Left renal pelvis (tissue), 4 donors: ENCODE results near the gene RIPK3. TPM values are rescaled to one million over a fixed set of nuclear protein-coding genes. Genes with fewer than 3 reads are reported as not detected.

Source experiments
- DNase-seq, 4 donors: peaks; one replicate each; pipeline ENCODE4 v3.0.0-alpha.2; 2013; ENCODE audit warnings: low read depth in 4 of 4, low spot score in 3 of 4
- polyA plus RNA-seq, 4 donors: library from polyadenylated mRNA; unstranded; fragments of 120-200 nt; gene quantifications; one replicate each; pipeline ENCODE4 v1.2.1, GENCODE V29; 2013; ENCODE audit not compliant: insufficient read length in 4 of 4

RIPK3 gene
- polyA plus RNA-seq, 4 donors = 2.3 to 4.3 (median 3.8) TPM

DNA sequence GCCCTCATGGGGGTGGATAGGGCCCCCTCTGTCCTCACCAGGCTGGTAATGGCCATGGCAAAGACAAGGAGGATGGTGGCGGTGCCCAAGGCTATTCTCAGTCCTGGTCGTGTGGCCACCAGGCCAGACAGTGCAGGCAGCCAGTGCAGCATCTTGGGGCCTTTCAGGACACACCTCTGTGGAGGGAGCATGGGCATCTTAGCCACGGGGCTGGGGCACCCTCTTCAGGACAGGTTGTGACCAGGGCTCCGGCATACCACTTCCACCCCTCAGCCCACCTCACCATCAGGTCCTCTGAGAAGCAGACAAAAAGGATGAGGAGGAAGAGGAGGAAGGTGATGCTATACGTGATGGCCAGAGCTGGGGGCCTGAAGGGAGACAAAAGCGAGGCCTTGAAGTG, 15.8 kb downstream of the RIPK3 start:
- DNase-seq = no peak

DNA sequence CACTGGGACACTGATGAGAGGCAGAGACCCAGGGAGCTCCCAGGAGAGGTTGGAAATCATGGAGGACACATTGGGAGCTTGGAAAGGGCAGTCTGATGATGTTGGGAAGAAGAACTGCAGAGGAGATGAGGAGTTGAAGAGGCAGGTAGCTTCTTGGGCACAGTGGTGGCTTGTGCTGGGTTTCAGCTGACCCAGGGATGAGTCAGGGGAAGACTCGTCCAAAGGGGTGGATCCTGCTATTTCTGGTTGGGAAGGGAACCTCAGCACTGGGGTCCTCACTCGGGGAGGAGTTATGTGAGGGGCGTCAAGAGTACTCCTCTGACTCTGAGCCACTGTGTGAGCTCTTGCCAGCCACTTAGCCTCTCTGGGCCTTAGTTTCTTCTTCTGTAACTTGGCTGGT, 16.4 kb downstream of the RIPK3 start:
- DNase-seq = no peak

DNA sequence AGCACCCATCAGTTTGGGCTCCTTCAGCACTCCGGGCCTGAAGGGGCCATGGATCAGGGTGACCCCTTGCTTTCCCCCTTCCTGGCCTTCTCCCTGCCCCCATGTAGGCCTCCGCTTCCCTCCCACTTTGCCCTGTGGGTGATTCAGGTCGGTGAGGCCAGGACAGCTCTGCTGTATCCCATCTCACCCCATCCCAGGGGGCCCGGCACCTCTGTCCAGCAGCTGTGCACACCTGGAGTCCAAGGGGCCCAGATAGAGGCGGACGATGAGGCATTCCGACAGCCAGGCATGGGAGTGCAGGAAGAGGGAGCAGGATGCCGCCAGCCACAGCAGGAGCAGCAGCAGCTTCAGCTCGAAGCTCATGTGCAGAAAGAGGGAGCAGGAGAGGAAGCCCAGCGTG, 17.1 kb downstream of the RIPK3 start:
- no peak for DNase-seq

DNA sequence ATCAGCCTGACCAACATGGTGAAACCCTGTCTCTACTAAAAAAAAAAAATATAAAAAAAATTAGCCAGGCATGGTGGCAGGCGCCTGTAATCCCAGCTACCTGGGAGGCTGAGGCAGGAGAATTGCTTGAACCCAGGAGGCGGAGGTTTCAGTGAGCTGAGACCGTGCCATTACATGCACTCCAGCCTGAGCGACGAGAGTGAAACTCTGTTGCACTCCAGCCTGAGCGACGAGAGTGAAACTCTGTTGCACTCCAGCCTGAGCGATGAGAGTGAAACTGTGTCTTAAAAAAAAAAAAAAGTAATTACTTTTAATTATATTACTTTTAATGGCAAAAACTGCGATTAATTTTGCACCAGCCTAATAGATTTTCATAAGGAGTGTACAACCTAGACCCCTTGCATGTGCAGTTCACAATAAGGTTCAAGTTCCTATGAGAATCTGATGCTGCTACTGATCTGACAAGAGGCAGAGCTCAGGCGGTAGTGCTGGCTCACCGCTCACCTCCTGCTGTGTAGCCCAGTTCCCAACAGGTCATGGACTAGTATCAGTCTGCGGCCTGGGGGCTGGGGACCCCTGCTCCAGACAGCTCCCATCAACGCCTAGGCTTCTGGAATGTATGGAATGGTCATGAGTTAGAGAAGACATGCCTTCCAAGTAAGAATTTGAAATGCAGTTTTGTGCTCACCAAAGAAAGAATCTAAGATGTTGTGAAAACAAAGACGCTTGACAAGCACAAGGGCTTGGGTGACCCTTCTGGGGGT, 18.4 kb downstream of the RIPK3 start:
- no peak for DNase-seq

DNA sequence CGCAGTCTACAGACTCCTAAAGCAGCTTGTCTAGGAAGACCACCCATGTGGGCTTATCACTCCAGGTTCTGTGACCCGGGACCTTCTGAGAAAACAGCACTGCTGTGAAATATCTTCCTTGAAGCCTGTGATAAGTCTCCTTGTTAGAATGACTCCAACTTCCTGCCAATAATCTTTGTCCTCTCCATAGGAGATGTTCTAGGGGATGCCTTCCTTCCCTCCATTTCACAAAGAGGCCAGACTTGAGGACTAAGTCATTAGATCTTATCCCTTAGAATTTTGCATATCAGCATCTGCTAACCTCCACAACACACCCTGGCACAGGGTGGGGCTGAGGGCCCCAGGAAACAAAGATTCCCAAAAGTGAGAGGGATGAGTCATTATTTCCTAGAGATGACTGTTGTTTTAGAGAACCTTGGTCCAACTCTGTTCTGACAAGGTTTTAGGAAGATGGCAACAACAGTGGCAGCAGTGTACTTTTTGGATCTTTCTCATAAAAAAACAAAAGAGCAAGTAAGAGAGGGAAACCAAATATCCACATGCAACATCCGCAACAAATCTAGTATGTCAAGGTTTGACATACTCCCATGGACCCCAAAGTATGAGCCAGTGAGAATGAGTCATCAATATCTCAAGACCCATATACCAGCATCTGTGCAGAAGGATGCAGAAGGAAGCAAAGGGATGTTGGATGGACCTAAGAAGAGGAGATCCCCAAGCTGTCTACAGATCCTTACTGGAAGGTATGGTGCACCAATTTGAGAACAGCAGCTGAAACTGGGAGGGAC, 22.5 kb downstream of the RIPK3 start:
- no peak for DNase-seq

DNA sequence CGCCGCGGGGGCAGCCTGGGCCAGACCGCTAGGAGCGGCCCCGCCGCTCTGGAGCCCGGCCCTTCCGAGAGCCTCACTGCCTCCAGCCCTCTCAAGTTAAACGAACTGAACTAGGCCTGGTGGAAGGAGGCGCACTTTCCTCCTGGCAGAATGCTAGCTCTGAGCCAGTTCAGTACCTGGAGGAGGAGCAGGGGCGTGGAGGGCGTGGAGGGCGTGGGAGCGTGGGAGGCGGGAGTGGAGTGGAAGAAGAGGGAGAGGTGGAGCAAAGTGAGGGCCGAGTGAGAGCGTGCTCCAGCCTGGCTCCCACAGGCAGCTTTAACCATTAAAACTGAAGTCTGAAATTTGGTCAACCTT, 23.2 kb downstream of the RIPK3 start:
- DNase-seq = no peak

DNA sequence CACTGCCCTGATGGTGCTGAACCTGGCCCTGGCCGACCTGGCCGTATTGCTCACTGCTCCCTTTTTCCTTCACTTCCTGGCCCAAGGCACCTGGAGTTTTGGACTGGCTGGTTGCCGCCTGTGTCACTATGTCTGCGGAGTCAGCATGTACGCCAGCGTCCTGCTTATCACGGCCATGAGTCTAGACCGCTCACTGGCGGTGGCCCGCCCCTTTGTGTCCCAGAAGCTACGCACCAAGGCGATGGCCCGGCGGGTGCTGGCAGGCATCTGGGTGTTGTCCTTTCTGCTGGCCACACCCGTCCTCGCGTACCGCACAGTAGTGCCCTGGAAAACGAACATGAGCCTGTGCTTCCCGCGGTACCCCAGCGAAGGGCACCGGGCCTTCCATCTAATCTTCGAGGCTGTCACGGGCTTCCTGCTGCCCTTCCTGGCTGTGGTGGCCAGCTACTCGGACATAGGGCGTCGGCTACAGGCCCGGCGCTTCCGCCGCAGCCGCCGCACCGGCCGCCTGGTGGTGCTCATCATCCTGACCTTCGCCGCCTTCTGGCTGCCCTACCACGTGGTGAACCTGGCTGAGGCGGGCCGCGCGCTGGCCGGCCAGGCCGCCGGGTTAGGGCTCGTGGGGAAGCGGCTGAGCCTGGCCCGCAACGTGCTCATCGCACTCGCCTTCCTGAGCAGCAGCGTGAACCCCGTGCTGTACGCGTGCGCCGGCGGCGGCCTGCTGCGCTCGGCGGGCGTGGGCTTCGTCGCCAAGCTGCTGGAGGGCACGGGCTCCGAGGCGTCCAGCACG, 23.8 kb downstream of the RIPK3 start:
- DNase-seq = no peak

DNA sequence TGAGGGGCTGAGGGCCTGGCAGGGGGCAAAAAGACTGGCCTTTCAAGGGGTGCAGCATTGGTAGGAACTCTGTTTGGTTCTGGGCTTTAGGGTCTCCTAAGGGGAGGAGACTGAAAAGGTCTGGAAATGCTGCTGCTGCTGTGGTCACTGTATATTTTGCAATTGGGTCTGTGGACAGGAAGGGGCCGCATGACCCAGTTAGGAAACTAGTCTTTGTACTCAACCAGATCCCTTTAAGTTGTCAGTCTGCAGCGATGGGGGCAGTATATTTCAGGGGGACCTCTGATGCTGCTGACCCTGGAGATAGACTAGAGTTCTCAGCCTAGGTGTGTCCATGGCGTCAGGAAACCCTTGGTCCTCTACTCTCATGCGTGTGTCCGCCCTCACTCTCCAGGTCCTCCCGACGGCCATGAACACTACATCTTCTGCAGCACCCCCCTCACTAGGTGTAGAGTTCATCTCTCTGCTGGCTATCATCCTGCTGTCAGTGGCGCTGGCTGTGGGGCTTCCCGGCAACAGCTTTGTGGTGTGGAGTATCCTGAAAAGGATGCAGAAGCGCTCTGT, 24.5 kb downstream of the RIPK3 start:
- no peak for DNase-seq

DNA sequence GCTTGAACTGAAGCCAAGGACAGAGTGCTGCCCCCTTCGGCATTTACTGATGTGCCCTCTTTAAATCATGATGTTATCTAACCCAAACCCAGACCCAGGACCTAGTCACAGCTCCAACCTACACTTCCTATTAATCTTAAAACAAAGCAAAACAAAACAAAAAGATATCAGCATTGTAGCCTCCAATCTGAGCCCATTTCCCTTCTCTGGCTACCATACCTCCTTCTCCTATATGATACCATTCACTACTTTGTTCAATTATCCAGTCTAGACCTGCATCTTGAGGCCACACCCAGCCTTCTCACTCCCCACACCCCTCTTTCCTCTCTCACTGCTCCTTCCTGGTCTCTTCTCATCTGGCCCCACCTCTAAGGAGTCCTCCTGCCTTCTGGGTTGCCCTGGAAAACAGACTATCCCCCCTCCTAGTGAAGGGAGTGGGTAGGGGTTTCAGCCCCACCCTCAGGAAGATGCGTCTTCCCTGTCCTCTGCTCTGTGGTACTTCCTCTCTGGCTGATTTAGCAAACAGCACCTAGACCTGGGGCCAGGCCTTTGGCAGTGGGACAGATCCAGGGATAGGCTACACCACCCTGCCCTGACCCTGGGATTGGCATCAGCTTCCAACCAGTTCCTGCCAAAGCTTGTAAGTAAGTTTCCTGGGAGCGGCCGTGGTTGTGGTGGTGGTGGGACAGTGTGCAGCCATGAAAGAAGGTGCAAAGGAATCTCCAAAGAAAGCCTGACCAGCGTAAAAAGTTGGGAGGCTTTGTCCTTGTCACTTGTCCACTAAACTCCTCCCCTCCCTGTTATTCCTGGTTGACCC, 25.2 kb downstream of the RIPK3 start:
- DNase-seq = no peak

DNA sequence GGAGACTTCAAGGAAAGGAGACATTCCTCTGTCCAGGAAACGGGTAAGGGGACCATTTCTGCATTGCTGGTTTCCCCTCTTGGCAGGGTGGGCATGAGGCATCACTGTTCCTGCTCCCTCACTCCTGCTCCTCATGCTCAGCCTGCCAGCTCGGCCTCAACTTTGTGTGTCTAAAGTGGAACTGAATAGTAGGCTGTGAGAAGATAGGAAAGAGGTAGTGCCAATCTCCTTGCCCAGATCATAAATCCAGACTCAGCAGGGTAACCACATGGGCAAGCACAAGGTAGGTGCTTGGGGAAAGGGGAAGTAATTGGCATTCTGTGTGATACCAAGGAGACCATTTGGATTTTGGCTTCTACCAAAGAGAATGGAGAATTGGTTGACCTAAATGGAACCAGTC, 25.9 kb downstream of the RIPK3 start:
- no peak for DNase-seq

DNA sequence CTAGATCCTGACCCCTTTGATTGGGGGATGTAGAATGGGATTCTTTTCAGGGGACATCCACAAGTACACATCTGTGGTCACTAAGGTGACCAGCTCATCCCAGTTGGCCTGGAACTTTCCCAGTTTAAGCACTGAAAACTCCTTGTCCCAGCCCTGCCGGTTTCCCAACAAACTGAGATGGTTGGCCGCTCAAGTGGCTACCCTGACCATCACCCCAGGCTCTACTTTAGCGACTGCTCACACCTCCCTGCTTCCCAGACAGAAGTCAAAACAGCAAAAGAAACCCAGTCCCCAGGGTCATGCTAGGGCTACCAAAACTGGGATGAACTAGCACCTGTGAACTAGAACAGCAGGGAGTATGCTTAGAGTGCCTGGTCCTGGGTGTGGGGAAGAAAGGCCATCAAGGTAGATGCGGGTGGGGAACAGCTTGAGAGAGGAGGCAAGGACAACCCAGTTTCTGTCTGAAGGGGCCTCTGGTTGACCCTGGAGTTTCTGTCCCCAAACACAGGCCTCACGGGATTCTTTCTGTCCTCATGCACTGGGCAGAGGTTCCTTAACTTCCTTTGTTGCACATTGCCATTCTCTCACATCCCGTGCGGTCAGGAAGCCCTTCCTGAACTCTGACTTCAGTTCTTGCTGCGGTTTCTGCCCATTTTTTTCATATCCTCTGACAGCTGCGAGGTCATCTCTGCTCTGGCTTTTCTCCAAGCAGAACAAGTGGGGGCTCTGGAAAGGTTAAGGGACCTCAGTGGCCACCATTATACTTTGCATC, 26.9 kb downstream of the RIPK3 start:
- no peak for DNase-seq

DNA sequence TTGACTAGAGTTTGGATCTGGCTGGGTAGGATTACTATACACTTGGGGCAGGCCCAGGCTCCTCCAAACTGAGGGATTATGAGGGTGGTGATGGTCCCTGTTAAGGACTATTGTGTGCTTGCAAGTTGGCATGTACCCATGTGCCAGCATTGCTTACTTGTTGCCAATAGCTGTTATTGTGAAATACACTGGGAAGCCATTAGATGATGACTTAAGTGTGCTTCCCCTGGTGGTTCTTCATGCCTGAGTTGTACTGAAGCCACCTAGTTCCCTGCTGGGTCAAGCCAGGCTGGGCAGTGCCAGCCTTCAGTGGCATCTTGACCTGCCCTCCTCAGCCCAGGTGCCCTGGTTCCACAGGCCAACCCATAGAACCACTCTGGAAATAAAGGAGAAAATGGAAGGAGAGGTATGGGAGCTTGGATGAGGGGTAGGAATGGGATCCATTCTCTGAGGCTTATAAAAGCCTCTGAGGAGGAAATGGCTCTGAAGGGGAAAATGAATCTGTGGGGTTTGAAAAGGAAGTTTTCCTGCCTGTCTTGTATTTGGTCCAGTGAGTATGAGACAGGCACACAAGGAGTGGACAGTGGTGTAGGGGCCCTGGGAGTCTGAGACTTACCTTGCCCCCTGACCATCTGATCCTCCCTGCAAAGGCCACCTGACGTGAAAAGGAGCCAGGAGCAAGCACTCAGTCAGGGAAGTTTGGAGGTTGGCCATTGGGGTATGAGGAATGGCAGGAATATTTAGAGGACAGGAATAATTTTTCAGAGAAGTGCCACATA, 27.8 kb downstream of the RIPK3 start:
- DNase-seq = no peak

DNA sequence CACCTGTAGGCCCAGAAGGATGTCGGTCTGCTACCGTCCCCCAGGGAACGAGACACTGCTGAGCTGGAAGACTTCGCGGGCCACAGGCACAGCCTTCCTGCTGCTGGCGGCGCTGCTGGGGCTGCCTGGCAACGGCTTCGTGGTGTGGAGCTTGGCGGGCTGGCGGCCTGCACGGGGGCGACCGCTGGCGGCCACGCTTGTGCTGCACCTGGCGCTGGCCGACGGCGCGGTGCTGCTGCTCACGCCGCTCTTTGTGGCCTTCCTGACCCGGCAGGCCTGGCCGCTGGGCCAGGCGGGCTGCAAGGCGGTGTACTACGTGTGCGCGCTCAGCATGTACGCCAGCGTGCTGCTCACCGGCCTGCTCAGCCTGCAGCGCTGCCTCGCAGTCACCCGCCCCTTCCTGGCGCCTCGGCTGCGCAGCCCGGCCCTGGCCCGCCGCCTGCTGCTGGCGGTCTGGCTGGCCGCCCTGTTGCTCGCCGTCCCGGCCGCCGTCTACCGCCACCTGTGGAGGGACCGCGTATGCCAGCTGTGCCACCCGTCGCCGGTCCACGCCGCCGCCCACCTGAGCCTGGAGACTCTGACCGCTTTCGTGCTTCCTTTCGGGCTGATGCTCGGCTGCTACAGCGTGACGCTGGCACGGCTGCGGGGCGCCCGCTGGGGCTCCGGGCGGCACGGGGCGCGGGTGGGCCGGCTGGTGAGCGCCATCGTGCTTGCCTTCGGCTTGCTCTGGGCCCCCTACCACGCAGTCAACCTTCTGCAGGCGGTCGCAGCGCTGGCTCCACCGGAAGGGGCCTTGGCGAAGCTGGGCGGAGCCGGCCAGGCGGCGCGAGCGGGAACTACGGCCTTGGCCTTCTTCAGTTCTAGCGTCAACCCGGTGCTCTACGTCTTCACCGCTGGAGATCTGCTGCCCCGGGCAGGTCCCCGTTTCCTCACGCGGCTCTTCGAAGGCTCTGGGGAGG, 28.9 kb downstream of the RIPK3 start, which contains the start of gene LTB4R:
LTB4R (plus strand) TSS at position 857 of the 959 bp plus-strand sequence. CDS start 4,150 bp downstream, outside the sequence.
- no peak for DNase-seq

DNA sequence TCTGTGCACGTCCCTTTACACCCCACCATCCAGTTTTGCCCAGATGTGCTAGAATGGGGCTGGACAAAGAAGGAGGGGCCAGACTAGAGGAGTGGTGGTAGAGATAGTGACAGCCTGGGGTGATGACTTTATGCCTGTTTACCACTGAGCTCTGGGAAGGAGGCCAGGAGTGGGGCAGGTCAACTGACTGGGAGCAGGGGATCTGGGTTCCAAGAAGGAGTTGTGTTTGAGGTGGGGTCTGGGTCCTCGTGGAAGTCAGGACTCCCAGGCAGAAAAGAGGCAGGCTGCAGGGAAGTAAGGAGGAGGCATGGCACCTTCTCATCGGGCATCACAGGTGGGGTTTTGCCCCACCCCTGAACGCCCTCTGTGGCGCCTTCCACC, 29.5 kb downstream of the RIPK3 start:
- no peak for DNase-seq

DNA sequence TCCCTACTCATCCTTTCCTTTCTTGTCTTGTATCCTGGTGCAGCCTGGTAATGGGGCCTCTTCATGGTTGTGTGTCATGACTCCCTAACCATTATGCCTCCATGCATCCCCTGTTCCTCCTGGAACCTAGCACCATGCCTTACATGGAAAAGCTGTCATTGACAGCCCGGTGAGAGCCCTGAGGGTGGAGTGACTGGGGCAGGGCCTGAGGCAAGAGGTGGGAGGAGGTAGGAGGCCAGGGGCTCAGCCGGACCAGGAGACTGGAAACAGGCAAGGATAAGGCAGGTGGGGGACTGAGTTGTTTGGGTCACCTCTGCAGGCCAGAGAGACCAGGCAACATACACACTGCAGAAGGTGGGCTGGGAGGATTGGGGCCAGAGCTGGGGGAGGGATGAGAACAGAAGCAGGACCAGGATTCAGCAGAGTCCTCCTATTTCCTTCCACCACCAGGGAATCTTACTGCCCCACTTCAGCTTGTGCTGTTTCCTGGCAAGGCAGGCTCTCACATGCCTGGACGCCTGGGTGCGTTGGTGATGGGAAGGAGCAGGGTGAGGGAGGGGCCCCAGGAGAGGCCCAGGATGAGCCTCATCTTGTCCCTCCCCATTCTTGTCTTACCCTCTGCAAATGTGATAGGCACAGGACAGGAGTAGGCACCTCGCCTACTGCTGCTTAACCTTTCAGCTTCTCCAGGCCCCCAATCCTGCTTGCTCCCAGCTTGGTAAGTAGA, 30.1 kb downstream of the RIPK3 start, which contains the start of gene LTB4R2:
LTB4R2 (plus strand) TSS at position 603 of the 727 bp plus-strand sequence. CDS start 525 bp downstream, outside the sequence.
- DNase-seq = no peak

DNA sequence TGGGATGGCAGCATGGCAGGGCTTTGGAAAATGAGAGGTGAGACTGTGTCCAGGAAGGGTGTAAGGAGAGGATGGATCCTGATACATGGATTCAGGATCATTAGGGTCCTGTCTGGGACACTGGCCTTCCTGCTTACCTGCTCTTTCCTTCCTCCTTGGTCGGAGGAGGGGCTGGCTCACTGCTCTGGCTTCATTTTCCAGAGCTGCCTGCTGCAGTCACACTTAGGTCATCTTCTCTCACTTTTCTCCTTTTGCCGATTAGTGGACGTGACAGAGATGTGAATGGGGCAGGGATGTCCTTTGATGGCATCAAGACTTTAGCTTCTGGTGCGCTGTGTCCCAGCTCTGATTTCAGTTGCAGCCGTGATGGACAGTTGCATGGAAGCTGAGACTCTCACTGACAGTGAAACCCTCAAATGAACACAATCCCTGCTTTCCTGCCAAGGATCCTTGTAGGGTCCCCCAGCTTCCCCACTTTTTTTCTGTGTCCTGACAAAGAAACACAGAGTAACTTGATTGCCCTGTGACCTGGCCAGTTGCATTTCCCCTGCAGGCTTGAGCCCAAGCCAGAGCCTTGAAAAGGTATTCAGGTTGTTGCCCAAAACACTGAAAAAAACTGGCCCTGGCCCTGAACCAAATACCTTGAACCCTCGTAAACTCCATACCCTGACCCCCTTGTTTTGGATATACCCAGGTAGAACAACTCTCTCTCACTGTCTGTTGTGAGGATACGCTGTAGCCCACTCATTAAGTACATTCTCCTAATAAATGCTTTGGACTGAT, 31.3 kb downstream of the RIPK3 start:
- DNase-seq = no peak
